ENCODE data around the gene MTG2. TPM values are rescaled to one million over a fixed set of nuclear protein-coding genes. Genes with fewer than 3 reads are reported as not detected.

Gene MTG2
- total RNA-seq, 4 donors from 2014 or later: 19.3 to 32.5 (median 26.3) TPM

- DNase-seq (ENCODE audit: low spot score): no peak
- no peak for TF ChIP-seq CTCF (IDR thresholded peaks at IDR 0.05)
Observed at GRCh38 chr20:62229667-62230066, 46.8 kb downstream of the MTG2 start.

GRCh38 chr20:62230276-62230675 lies 47.4 kb downstream of the MTG2 start:
- no peak for ATAC-seq (ENCODE audit: low FRiP score)
- no peak for DNase-seq (ENCODE audit: low spot score)
- no peak for TF ChIP-seq CTCF (IDR thresholded peaks at IDR 0.05)

More at GRCh38 chr20:62229667-62230066, 46.8 kb downstream of the MTG2 start:
- no peak for ATAC-seq (ENCODE audit: low FRiP score)

GRCh38 chr20:62230696-62231095 lies 47.9 kb downstream of the MTG2 start:
- DNase-seq (ENCODE audit: low spot score) (no peak), ATAC-seq (ENCODE audit: low FRiP score) (no peak)
- no peak for TF ChIP-seq CTCF (IDR thresholded peaks at IDR 0.05)

GRCh38 chr20:62231292-62231691 lies 48.5 kb downstream of the MTG2 start:
- TF ChIP-seq CTCF (IDR thresholded peaks at IDR 0.05): no peak
- DNase-seq (ENCODE audit: low spot score): no peak
- no peak for ATAC-seq (ENCODE audit: low FRiP score)

GRCh38 chr20:62232194-62232593 lies 49.4 kb downstream of the MTG2 start:
- no peak for TF ChIP-seq CTCF (IDR thresholded peaks at IDR 0.05)
- no peak for ATAC-seq (ENCODE audit: low FRiP score)
- no peak for DNase-seq (ENCODE audit: low spot score)

GRCh38 chr20:62232770-62233645 lies 50.2 kb downstream of the MTG2 start:
- no peak for TF ChIP-seq CTCF (IDR thresholded peaks at IDR 0.05)

GRCh38 chr20:62233684-62234083 lies 50.9 kb downstream of the MTG2 start:
- ATAC-seq (ENCODE audit: low FRiP score): no peak
- no peak for DNase-seq (ENCODE audit: low spot score)
- TF ChIP-seq CTCF (IDR thresholded peaks at IDR 0.05): no peak

More at GRCh38 chr20:62232770-62233645, 50.2 kb downstream of the MTG2 start:
- ATAC-seq (ENCODE audit: low FRiP score) (no peak), DNase-seq (ENCODE audit: low spot score) (no peak)

All from omental fat pad (tissue), 4 donors.